Epithelial cell of prostate (primary cell): ENCODE results near the gene DNM2.
"Not testable (repeated sequence)": the region's sequence is repeated elsewhere in the genome, so short reads cannot be mapped to it uniquely, and the experiment has no call there.

Source experiments
- DNase-seq: peaks from one replicate; pipeline ENCODE4 v3.0.0-alpha.2; 2011; ENCODE audit warnings: low read depth, low spot score
- H3K27ac ChIP-seq: fragments of 450-650 bp; 2 replicates; pipeline ENCODE4 v1.5.1; 2017; ENCODE audit warnings: mild to moderate bottlenecking

DNM2 gene

DNA sequence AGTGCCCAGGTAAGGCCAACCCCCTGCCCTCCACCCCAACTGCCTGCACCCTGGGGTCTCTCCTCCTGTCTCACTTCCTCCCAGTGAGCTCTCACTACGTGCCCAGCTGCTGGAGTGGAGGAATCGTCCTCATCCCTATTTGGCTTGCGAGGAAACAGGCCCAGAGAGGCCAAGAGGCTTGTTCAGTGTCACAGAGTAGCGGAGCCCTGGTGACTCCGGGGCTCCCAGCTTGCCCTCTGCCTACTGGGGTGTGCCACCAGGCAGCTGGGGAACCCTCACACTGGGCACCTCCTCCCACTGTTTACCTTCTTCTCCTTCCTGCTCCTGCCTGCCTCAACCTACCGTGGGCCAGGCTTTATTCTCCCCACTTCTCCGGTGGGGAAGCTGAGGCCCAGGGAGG is 112.5 kb downstream of the DNM2 start:
- no peak overlapping the region for H3K27ac ChIP-seq
- no peak for DNase-seq

DNA sequence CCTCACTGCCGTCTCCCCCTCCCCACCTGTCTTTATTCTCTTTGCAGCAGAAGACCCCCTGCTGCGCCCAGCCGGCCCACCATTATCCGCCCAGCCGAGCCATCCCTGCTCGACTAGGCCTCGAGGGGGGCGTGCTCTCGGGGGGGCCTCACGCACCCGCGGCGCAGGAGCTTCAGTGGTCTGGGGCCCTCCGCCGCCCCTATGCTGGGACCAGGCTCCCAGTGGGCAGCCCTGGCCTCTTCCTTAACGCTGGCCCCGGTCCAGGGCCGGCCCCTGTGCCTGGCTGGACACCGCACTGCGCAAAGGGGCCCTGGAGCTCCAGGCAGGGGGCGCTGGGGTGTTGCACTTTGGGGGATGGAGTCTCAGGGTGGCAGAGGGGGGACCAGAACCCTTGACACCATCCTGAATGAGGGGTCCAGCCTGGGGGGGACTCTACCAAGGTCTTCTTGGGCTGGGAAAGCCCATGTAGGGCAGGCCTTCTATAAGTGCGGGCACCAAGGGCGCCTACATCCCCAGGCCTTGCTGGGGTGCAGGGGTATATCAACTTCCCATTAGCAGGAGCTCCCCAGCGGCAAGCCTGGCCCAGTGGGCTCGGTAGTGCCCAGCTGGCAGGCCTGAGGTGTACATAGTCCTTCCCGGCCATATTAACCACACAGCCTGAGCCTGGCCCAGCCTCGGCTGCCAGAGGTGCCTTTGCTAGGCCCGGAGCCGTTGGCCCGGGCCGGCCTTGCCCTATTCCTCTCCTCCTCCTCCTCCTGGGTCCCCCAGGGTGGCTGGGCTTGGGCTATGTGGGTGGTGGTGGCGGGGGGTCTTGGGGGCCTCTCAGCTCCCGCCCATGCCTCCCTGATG is 113.3 kb downstream of the DNM2 start:
- no peak for DNase-seq
- no peak overlapping the region for H3K27ac ChIP-seq

DNA sequence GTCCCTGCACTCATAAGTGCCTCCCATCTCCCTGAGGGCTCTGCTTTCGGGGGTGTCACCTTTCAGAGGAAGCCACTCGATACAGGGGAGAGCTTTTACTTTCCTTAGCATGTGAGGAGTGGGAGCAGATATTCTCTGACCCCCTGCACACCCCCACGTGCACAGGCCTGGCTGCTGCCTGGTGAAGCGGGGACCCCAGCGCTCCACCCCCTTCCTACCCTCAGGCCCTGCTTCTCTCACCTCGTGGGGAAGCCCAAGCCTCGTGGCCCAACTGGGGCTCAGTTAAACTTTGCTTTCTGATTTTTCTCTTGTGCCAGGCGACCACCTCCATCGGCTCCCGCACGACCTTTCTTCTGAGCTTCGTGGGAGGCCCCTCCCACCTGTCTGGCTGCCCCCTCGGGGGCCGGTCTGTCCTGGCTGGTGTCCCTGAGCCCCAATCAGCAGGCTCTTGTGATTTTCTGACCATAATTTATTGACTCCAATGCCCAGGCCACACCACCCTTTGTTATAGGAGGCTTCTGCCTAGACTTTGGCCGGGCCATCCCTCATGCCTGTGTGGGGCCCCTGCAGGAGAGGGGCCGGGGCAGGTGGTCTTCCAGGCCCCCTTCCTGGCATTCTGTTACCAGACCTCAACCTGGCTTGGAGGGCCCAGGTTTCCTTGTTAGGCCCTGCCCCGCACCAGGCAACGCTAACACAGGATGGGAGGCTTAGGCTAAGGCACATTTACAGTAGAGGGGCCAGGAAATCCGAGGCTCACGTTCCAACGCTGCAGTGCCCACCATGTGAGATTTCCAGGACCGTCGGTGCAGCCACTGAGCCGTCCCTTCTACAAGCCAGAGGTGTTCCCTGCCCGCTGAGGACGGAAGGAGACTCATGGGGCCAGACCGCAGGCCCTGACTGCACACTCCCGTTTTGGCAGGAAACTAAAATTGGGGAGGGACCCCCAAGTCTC is 114.4 kb downstream of the DNM2 start:
- no peak overlapping the region for H3K27ac ChIP-seq
- DNase-seq, result no peak

DNA sequence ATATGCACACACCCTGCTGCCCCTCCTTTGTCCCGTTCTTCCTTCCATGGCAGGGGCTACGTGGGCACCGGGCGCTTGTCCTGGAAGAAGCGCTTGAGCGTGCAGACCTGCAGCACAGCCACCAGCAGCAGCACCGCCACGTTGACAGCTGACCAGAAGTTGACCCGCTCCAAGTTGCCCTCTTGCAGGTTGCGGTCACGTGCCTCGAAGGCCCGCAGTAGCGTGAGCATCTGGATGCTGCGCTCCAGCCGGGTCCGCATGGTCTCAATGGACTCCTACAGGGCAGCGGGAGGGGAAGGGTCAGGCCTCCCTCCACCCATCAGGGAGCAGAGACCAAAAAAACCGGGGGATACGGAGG is 115.0 kb downstream of the DNM2 start:
- DNase-seq, result no peak
- no peak overlapping the region for H3K27ac ChIP-seq

DNA sequence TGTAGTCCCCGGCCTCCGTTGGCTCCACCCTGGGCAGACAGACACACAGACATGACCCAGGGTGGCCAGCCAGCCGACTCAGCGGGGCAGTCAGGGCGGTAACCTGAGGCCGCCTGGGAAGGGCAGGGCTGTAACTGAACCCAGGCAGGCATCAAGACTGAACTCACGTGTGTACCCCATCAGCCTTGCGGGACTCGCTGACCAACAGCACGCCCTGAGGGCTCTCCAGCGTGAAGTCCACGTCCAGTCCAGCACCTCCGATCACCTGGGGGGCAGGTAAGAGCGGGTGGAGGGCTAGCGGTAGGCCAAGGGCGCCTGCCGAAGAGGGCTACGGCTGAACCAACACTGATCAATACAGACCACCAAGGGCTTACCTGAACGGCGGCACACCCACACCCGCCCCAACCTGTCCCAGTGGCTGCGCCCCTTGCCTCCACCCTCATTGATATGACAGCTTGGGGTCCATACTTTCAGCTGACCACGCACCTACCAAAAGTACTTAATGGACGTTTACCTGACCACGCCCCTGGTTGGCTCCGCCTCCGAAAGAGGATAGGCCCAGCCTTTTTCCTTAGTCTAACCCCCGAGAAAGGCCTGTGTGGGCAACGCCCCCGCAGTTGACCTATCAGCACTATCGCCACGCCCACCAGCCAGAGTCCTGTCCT is 117.3 kb downstream of the DNM2 start:
- peak overlapping the region; percentile 94 for H3K27ac ChIP-seq
- no peak for DNase-seq

DNA sequence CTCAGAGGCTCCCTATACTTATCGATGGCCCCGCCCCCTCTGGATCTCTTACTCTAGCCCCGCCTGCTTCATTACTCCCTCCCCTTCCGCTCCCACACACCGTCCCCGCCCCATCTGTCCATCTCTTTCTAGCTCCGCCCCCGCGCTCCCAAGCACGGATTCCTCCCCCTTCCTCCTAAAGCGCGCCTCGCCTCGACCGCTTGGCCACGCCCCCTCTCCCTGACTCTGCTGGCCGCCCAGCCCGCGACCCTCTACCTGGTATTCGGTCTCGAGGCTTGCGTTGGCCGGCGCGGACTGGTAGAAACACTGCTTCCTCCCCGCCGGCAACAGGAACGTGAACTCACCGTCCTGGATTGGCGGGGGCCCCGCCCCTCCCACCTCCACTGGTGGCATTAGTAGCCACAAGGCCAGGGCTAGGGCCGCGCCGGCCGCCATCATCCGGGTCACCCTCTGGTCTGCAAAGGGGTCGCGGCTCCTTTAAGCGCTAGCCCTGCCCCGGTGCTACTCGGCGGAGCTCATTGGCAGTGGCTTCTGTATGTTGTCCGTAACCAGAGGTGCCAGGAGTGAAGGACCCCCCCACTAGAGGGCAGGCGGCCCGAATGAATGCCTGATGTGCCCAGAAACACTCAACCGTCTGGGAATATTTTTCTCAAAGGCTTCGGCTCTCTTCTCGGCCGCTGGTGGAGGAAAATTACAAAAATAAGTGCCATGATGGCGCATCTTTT is 118.0 kb downstream of the DNM2 start, which contains the start of gene TMED1:
TMED1 (minus strand) TSS at position 459 of the 725 bp plus-strand sequence; CDS start at position 438, 21 bp downstream.
- peak; percentile 94 for DNase-seq
- H3K27ac ChIP-seq, result peak within 1 kb of the TSS; percentile 94

DNA sequence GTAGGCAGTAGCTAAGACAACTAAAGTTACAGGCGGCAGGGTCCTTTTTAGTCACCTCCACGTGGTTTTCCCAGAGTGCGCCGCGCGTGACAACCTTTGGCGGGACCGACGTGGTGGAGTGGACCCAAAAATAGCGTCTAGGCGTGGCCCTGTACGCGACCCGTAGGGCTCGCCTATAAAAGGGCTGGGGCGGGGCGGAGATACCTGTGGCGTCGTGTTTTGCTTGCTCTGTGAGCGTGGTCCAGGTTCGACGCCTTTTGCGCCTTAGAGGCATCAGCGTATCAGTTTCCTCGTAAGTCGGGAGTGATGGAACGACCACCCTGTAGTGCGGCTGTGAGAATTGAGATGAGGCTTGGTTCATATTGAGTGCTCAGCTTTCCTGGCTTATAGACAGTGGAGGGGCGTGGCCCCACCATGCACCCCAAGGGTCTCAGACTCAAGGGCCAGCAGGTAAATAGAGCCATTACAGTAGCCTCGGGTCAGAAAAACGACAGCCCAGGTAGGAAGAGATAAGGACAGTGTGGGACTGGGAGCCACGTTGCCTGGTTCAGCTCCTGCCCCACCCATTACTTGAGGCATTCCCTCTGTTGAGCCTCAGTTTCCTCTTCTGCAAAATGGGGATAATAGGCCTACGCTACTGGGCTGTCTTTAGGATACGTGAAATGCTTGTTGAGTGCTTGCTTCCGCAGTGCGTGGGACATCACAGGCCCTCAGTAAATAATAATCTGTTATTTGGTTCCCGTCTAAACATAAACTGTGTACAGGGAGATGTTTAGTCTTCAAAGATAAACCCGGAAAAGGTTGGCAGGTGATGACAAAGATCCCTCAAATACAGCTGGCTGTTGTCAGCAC is 118.8 kb downstream of the DNM2 start:
- no peak for DNase-seq

DNA sequence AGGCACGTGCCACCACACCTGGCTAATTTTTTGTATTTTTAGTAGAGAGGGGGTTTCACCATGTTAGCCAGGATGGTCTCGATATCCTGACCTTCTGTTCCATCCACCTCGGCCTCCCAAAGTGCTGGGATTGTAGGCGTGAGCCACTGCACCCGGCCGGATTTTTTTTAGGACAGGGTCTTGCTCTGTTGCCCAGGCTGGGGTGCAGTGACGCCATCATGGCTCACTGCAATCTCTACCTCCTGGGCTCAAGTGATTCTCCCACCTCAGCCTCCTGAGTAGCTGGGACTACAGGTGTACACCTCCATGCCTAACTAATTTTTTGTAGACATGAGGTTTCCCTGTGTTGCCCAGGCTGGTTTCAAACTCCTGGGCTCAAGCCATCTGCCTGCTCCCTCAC is 119.8 kb downstream of the DNM2 start:
- DNase-seq, H3K27ac ChIP-seq: not testable (repeated sequence)

More for the DNA sequence above, 118.8 kb downstream of the DNM2 start:
- H3K27ac ChIP-seq, result peak overlapping the region; percentile 94

DNA sequence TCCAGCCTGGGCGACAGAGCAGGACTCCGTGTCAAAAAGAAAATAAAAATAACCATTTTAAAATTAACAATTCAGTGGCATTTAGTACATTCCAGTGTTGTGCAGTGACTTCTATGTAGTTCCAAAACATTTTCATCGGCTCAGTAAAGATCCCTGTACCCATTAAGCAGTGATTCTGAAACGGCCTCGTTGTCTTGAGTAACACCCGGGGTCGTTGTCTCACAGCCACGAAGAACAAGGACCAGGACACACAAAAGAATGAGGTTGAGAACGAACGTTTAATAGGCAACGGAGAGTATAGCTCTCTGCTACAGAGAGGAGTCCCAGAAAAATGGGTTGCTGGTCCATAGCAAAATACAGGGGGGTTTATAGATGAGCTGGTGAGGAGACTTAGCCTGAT is 120.5 kb downstream of the DNM2 start:
- DNase-seq, result no peak
- H3K27ac ChIP-seq, result no peak overlapping the region

DNA sequence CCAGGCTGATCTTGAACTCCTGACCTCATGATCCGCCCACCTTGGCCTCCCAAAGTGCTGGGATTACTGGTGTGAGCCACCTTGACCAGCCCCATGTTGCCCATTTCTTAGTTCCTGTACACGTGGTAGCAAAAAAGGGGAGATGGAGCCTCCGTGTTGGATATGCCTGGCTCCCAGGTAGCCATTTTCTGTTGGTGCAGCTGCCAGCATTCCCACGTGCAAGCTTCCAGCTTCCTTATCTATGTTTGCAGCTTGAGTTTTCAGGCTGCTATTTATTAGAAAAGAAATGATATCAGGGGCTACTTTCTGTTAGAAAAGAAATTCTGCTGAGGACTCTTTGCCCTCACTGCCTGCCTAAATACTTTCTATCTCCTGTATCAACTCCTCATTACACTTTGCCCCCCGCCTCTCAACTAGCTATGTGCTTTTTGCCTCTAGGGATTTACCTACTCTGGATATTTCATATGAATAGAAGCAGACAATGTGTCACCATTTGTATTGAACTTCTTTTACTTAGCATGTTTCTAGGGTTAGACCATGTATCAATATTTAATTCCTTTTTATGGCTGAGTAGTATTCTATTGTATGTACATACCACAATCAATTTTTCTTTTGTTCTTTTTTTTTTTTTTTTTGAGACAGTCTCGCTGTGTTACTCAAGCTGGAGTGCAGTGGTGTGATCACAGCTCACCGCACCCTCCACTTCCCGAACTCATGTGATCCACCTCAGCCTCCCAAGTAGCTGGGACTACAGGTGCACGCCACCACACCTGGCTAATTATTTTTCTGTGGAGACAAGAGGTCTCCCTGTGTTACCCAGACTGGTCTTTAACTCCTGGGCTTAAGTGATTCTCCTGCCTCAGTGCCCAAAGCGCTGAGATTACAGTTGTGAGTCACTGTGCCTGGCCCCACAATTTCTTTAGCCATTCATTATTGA is 121.5 kb downstream of the DNM2 start:
- DNase-seq, result no peak
- no peak overlapping the region for H3K27ac ChIP-seq

DNA sequence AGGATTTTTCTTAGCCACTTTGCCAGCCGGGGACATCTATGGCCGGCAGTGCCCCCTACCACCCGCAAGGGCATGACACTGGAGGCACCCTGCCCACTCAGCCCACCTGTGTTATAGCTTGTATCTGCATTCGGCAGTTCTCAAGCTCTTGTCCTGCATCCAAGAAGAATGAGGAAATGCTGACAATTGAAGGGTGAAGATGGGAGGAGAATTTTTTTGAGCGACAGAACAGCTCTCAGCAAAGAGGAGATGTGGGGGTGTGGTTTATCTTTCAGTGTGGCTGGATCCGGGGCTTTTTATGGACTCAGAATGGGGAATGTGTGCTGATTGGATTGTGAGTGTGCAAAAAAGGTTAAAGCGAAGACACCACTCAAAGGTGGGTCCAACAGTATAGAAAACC is 124.9 kb downstream of the DNM2 start:
- H3K27ac ChIP-seq, result no peak overlapping the region
- no peak for DNase-seq

DNA sequence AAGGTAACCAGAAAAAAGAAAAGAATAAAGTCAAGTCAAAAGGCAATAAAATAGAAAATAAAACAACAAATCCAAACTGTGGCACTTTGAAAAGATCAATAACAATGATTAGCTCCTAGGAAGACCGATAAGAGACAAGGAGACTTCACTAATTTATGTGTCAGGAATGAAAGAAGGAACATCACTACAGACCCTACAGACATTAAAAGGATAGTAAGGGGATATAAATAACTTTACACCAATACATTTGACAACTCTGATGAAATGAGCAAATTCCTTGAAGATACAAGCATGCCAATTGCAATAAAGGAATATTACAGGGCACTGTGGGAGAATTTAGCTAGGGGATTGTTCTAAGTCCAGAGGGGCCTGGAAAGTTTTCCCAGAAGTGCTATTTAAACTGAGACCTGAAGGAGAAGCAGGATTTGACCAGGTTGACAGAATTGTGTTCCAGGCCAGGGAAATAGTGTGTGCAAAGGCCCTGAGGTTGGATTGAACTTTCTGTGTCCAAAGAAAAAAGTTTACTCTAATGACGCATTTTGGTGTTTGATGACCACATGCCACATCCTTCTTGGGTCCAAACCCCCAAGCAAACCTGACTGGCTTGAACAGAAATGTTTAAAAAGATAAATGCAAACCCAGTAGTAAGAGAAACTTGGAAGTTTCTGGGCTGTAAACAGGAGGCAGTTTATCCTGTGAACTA is 128.8 kb downstream of the DNM2 start:
- DNase-seq, result no peak
- no peak overlapping the region for H3K27ac ChIP-seq

DNA sequence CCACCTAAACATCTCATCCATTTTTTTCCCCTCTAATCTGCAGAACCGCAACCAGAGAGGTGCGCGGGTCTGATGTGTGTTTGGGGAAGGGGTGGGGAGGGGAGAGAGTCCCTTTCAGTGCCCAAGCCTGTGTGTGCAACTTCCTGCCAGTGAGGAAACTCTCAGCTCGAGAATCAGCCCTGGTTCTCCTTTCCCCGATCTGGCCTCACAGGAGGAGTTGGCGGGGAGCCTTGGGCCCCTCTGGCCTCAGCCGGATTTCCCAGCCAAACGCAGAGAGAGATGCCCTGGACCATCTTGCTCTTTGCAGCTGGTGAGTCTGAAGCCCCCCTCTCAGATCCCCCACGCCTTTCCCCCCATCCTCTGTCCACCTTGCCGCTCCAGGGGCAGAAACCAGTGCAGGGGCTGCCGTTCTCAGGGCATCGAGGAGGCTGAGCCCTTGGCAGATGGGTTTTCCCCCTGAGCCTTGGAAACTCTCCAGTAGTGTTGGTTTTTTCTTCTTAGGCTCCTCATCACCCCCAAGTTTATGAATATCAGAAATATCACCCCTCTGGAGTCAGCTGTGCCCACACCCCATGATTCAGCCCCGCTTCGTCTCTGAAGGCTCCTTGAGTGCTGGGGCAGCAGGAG is 130.5 kb downstream of the DNM2 start, which contains the start of gene C19orf38:
C19orf38 (plus strand) TSS at position 186 of the 627 bp plus-strand sequence; CDS start at position 280, 94 bp downstream.
- H3K27ac ChIP-seq, result no peak within 1 kb of the TSS
- no peak for DNase-seq

DNA sequence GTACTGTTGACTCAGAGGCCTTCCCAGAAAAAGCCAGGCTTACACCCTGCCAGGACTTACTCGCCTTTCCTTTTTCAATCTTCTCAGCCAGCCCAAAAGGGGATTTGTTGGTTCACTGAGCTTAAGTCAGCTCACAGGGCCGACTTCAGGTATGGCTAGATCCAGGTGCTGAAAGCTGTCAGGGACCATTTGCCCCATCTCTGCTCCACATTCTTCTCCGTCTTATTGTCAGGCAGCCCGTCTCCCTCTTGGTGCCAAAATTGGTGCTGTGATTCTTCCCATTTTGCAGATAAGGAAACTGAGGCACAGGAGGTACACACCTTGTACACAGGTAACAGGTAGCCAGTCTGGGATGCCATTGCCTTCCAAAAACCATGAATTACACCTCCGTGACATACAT is 132.8 kb downstream of the DNM2 start:
- H3K27ac ChIP-seq, result no peak overlapping the region
- DNase-seq, result no peak

DNA sequence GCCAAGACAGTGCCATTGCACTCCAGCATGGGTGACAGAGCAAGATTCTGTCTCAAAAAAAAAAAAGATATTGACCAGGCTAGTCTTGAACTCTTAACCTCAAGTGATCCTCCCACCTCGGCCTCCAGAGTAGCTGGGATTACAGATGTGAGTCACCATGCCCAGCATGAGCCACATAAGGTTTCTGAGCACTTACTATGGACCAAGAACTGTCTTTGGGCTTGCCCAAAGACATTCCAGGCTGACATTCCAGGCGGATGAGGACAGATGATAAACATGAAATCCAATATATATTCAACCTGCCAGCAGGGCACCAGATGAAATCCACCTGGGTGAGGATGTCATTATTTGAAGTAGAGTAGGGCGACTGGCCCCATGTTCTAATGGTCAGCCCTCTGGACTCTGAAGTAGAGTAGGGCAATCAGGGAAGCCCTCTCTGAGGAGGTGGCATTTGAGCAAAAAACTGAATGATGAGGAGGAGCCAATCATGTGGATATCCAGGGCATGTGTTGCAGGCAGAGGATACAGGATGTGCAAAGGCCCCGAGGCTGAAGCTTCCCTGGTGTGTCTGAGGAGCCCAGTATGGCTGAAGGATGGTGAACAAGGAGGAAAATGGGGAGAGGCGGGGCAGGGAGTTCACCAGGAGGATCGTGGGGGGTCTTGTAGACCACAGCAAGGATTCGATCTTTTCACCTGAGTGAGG is 134.4 kb downstream of the DNM2 start:
- peak; percentile 31 for DNase-seq
- H3K27ac ChIP-seq, result peak overlapping the region; percentile 12

DNA sequence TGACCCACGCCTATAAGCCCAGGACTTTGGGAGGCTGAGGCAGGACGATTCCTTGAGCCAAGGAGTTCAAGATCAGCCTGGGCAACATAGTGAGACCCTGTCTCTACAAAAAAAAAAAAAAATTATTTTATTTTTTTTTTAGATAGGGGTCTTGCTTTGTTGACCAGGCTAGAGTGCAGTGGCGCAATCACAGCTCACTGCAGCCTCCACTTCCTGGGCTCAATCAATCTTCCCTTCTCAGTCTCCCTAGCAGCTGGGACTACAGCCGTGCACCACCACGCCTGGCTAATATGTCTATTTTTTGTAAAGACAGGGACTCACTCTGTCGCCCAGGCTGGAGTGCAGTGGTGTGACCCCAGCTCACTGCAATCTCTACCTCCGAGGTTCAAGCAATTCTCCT is 135.1 kb downstream of the DNM2 start:
- DNase-seq, result no peak
- no peak overlapping the region for H3K27ac ChIP-seq
